Measurements from ENCODE around the gene ELP2.
"Not testable (repeated sequence)": the region's sequence is repeated elsewhere in the genome, so short reads cannot be mapped to it uniquely, and the experiment has no call there.

Gene ELP2, protein sequence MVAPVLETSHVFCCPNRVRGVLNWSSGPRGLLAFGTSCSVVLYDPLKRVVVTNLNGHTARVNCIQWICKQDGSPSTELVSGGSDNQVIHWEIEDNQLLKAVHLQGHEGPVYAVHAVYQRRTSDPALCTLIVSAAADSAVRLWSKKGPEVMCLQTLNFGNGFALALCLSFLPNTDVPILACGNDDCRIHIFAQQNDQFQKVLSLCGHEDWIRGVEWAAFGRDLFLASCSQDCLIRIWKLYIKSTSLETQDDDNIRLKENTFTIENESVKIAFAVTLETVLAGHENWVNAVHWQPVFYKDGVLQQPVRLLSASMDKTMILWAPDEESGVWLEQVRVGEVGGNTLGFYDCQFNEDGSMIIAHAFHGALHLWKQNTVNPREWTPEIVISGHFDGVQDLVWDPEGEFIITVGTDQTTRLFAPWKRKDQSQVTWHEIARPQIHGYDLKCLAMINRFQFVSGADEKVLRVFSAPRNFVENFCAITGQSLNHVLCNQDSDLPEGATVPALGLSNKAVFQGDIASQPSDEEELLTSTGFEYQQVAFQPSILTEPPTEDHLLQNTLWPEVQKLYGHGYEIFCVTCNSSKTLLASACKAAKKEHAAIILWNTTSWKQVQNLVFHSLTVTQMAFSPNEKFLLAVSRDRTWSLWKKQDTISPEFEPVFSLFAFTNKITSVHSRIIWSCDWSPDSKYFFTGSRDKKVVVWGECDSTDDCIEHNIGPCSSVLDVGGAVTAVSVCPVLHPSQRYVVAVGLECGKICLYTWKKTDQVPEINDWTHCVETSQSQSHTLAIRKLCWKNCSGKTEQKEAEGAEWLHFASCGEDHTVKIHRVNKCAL

DNA sequence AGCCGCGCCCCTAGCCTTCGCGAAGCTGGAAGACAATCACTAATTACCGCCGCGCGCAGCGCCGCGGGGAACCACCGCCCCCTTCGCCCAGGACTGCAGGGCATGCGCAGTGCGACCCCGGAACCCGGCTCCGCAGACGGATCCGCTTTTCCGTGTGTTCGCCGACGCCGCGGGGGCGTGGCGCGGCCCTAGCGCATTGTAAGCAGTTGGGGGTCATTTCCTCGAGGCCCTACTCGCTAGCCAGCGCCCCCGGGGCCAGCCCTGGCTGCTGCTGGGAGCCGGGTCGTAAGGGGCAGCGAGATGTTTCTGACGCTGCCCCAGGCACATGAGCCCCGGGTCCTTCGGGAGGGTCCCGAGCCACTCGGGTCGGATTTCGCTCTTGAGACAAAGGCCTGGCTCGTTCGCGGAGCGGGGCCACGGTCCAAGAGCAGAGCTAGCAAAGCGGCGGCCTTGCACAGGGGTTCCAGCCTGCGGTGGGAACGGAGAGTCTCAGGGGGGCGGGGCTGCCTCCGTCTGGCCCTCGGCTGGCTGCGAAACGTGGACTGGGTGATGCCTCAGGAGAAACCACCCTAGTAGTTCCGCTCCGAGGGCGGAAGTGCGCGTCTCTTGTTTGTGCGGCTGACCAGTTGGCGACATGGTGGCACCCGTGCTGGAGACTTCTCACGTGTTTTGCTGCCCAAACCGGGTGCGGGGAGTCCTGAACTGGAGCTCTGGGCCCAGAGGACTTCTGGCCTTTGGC lies at the start of gene ELP2, which contains the start of gene SLC39A6:
TSS of gene ELP2 (plus strand) at position 600 of the 739 bp plus-strand sequence. CDS start at position 635, 35 bp downstream.
TSS of gene SLC39A6 (minus strand) at position 41 of the 739 bp plus-strand sequence. CDS start 2,333 bp downstream, outside the sequence.
- DNase-seq: peak; percentile 87

DNA sequence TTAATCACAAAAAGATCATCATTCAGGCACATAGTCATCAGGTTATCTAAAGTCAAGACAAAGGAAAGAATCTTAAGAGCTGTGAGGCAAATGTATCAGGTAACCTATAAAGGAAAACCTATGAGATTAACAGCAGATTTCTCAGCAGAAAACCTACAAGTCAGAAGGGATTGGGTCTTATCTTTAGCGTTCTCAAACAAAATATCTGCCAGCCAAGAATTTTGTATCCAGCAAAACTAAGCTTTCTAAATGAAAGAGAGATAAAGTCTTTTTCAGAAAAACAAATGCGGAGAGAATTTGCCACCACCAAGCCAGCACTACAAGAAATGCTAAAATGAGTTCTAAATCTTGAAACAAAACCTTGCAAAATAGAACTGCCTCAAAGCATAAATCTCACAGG lies 48.6 kb upstream of the ELP2 start:
- not testable (repeated sequence) for DNase-seq

DNA sequence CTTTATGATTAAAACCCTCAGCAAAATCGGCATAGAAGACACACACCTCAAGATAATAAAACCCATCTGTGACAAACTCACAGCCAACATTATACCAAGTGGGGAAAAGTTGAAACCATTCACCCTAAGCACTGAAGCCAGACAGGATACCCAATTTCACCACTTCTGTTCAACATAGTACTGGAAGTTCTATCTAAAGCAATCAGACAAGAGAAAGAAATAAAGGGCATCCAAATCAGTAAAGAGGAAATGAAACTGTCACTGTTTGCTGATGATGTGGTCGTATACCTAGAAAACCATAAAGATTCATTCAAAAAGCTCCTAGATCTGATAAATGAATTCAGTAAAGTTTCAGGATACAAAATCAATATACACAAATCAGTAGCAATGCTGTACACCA lies 46.0 kb upstream of the ELP2 start:
- DNase-seq: no peak

DNA sequence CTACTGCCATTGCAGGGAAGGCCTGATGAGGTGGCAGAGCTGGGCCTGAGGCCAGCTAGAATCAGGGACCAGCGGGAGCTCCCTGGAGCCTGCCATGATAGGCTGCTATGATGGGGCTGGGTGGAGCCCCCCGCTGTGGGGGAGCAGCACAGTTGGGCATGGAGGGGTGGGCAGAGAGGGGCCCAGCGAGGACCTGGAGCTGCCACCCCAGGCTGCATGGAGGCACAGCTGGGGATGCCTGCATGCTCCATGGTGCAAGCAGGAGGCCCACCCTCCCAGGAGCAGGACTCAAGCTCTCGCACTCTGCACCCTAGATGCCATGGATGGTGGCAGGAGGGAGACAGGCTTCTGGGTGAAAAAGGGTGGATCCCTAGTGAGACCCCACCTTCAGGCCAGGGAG lies 44.5 kb upstream of the ELP2 start:
- DNase-seq: no peak

DNA sequence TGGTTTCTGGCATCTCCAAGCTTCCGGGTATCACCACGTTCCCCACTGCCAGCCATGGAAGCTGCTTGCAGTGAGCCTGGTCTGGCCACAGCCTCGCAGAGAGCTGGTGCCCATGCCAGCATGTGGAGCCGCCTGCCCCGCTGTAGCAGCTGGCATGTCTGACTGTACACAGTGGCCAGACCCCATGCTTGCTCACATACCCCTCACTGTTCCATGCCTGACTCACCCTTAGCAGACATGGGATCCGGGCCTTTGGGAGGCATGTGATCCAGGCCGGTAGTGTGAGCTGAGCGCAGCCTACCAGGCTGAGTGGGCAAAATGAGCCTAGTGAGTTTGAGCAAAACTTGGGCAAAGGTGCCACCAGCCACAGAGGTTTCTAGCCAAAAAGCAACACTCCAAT lies 43.5 kb upstream of the ELP2 start:
- no peak for DNase-seq

DNA sequence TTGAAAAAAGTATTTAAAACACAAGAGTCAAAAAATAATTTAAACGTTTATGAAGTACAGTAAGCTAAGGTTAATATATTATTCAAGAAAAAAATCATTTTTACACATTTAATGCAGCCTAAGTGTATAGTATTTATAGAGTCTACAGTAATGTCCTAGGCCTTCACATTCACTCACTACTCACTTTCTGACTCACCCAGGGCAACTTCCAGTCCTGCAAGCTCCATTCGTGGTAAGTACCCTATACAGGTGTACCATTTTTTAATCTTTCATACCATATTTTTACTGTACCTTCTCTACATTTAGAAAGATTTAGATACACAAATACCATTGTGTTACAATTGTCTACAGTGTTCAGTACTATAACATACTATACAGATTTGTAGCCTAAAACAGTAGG lies 41.4 kb upstream of the ELP2 start:
- no peak for DNase-seq

DNA sequence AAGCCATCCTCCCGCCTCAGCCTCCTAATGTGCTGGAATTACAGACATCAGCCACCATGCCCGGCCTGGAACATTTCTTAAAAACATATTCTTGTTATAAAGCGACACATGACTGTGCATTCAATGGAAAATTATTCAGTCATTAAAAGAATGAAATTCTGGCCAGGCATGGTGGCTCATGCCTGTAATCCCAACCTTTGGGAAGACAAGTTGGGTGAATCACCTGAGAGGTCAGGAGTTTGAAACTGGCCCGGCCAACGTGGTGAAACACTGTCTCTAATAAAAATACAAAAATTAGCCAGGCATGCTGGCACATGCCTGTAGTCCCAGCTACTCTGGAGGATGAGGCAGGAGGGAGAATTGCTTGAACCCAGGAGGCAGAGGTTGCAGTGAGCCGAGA lies 40.7 kb upstream of the ELP2 start:
- DNase-seq: no peak

DNA sequence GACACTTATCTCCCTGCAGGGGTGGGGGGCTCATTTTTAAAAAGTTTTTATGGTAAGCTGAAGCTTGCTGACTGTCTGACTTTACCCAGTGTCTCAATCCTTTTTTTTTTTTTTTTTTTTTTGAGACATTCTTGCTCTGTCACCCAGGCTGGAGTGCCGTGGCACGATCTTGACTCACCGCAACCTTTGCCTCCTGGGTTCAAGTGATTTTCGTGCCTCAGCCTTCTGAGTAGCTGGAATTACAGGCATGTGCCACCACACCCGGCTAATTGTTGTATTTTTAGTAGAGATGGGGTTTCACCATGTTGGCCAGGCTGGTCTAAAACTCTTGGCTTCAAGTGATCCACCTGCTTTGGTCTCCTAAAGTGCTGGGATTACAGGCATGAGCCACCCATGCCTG lies 37.6 kb upstream of the ELP2 start:
- DNase-seq: not testable (repeated sequence)

DNA sequence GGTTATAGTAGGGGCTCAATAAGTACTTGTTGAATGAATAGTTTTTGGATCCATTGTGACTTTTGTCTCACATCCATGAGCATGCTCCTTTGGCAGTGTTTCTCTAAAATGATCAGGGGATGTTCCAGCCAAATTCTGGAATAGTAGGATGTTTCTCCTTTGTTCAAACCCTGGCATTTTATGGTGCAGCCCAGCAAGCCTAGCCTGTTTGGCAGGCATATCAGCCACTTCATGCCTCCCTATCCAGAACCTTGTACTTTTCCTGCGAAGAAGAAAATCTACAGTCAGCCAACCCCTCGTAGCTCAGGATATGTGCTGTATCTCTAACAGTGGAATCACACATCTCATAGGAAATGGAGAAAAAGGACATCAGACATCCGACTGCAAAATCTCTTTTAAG lies 35.3 kb upstream of the ELP2 start:
- DNase-seq: no peak

DNA sequence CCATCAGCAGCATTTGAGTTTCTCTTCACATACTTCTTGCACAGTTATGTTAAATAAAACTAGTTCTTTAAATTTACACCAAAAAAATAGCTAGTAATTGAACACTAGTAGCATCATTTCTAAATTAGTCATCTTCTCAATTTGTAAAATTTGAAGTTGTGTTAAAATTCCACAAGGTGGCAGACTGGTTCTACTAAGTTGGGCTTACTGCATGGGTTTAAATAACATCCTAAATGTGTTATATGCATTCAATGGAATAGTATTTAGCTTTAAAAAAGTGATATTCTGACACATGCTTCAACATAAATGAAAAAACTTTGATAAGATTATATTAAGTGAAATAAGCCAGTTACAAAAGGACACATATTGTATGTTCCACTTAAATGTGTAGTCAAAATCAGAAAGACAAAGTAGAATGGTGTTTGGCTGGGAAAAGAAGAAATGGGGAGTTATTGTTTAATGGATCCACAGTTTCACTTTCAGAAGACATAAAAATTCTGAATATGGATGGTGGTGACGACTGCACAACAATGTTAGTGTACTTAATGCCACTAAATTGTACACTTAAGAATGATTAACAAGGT lies 33.7 kb upstream of the ELP2 start:
- no peak for DNase-seq

DNA sequence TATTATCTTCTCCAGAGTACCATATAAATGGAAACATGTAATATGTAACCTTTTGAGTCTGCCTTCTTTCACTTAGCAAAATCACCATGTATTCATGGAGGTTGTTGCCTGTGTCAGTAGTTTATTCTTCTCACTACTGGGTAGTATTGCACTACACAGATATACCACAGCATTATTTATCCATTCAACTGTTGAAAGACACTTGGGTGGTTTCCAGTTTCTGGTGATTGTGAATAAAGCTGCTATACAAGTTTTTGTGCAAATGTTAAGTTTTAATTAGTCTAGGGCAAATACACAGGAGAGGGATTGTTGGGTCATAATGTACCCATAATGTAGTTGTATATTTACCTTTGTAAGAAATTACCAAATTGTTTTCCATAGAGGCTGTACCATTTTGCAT lies 32.7 kb upstream of the ELP2 start:
- no peak for DNase-seq

DNA sequence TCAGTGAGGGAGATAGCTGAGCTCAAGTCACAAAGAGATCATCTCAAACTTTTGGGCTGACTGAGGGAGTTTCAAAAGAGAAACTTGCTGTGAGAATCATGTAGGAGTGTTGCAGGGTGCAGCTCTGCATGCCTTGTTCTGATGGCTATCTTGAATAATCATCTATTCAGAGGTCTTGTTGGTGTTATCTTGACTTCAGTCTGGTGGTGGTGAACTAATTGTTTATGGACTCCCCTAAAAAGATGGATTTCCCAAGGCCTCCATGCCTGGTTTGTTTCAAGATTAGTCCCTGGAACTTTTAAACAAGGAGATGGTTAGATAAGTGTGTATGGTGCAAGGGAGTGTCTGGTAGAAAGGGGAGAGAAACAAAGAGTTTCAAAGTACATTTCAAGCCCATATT lies 30.4 kb upstream of the ELP2 start:
- no peak for DNase-seq

DNA sequence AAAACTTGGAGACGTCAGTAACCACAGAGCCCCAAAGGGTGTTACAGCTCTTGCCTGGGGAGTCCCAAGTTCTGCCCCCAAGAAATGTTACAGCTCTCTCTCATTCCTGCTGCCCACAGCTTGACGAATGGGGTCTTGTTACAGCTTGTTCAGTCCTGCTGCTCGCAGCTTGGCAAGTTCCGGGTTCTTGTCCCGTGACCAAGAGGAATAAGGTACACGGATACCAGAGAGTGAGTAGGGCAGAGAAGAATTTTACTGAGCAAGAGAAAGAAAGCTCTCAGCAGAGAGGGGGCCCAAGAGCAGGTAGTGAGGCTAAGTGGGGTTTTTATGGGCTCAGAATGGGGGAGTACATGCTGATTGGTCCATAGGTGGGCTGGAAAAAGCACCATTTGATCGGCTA lies 27.8 kb upstream of the ELP2 start:
- DNase-seq: no peak

DNA sequence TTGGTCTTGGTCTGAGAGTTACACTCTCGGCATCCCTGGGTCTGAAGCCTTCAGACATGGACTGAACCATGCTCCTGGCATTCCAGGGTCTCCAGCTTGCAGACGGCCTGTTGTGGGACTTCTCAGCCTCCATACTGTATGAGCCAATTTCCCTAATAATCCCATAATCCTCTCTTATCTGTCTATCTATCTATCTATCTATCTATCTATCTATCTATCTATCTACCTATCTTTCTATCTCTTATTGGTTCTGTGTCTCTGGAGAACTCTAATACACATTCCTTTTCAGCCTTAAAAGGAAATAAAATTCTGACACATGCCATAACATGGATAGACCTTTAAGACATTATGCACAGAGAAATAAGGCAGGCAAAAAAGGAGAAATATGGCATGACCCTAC lies 24.9 kb upstream of the ELP2 start:
- DNase-seq: no peak

DNA sequence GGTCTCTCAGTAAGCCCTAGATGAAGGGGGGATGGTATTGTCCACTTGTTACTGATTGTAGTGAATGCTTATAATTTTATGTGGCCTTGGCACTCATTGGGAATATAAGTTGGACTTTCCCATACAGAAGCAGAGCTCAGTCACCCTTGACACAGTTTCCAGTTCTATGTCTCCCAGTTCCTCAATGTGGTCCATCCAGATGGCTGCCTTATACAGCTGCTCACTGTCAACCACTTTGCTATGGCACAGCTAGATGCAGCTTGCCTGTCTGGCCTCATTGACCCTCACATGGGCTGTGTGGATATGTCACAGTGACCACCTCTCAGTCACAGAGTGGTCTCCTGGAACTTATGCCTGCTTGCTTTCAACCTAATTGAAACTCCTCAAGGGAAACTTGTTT lies 22.2 kb upstream of the ELP2 start:
- no peak for DNase-seq

DNA sequence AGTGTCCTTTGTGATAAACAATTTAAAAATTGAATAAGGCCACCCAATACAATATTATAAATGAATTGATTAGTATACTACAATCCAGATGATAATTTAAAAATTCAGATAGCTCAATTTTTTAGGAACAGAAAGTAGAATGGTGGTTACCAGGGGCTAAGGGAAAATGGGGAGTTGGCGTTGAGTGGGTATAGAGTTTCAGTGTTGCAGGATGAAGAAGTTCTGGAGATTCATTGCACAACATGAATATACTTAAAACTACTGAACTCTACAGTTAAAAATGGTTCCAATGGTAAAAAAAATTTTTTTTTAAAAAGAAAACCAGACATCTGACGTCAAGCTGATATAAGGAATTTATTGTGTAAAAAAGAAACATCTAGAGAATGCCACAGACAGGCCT lies 21.5 kb upstream of the ELP2 start:
- DNase-seq: no peak

DNA sequence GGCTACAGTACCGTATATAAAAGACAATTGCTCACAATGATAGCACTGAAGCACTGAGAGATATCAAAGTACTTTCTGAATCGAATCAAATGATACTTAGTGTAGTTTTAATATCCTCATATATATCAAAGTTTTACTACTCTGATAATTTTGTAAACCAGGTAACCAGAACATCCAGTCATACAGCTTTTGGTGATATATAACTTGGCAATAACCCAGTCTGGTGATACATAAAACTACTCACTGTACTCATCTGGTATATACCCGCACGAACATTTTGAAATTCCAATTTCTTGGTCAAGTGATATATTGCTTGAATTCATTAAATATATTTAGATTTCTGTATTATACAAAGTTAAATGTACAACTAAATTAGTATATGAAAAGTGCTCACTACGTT lies 21.1 kb upstream of the ELP2 start:
- no peak for DNase-seq

DNA sequence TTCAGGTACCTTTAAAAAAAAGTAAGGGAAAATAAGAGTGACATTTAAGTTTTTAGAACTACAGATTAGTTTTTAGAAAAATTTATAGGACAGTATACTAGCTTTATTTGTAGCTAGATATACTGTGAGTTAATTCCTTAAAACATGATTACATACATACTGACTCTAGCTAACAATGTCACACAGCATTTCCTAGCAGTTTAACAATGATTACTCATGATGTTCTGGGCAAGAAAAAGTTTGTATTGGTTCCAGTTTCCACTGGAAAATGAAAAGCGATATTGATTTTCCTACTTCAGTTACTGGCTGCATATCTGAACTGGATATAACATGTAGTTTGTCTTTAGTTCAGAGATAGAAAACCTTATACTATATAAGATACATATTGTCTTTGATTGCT lies 20.0 kb upstream of the ELP2 start:
- DNase-seq: no peak

DNA sequence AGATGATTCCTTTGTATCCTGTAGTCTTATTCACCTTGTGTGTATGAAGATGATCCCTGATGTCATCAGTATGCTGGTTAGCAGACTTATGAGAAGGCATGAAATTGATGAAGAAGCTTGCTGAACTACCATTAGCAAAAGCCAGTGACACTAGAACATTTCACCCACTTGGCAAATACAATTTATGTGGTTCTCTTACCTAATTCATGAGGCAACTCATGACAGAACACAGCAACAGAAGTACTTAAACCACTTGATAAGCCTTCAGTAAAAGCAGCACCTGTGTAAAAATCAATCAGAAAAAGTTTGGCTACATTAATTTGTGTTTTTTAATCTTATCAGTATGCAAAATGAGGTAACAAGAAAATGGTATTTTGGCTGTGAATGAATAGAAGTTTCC lies 17.4 kb upstream of the ELP2 start:
- no peak for DNase-seq

DNA sequence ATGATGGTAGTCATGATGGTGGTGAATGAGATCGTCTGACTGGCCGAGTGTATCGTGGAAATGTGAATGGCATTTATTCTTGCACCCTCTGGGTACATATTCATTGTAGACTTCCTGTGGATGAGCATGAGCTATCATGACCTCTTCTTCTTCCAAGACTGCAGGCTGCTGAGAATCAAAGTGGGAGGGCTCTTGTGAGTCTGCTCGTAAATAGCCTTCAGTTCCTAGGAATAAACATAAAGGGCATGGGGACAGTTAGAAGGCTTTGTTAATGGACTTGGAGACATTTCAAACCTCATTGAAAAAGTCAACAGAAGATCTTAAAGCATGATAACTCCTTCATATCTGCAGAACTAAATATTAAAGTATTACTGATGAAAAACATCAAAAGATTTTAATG lies 15.4 kb upstream of the ELP2 start:
- no peak for DNase-seq

DNA sequence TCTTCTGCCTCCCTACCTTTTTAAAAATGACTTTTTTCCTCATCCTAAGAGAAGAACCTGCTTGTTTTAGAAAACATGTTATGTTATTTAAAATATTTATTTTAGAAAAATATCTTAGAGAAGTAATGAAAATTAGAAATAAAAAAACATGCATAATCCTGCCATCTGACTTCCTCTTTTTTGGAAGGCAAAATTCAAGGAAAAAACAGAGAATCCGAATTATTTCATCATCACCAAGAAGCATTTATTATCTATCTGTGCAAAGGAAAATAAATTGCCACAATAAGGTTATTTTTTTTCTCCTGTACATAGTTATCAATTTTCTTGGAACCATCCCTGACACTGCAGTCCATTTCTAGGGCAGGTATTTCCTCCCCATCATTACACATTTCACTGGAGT lies 15.0 kb upstream of the ELP2 start:
- DNase-seq: no peak

DNA sequence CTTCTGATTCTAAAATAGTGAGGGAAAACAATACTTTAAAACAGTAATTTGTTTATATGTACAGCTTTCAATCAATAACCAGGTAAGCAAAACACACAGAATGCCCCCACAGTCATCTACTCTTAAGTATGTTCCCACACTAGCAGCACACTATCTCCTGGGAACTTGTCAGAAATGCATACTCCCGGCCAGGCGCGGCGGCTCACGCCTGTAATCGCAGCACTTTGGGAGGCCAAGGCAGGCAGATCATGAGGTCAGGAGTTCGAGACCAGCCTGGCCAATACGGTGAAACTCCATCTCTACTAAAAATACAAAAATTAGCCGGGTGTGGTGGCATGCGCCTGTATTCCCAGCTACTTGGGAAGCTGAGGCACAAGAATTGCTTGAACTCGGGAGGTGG lies 12.9 kb upstream of the ELP2 start:
- DNase-seq: not testable (repeated sequence)

DNA sequence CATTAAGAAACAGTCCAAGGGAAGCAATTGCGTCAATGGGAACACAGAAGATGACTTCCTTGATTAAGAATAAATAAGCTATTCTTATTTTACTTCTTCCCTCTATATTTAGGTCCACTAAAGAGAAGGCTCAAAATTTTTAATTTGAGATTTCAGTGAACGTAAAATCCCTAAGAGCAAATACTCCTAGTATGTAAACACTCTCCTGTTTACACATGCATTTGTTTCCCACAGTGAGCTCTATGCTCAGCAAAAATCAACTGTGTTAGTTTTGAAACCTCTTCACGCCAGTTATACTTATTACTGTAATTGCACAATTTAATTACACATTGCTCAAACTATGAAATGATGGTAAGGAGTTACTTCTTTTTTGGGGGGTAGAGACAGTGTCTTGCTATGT lies 9.4 kb upstream of the ELP2 start:
- no peak for DNase-seq
